OCI-LY7 (cell line): ENCODE measurements around the gene LRIG1.

Source experiments
- EZH2phosphoT487 ChIP-seq: fragments of 200-600 bp; sonication (generic); IDR thresholded peaks from 2 replicates; pipeline ENCODE4 v1.6.1; 2018; ENCODE audit warnings: low read depth, borderline replicate concordance, mild to moderate bottlenecking, mixed run types, antibody characterized with exemption, low read length, moderate library complexity, mixed read lengths
- TF ChIP-seq, protein P1 (sequence below): fragments of 200-600 bp; sonication (generic); conservative IDR thresholded peaks from 2 replicates; pipeline ENCODE4 v1.5.1; 2014; ENCODE audit warnings: mild to moderate bottlenecking, antibody characterized with exemption, low read length, moderate library complexity, mixed read lengths

DNA sequence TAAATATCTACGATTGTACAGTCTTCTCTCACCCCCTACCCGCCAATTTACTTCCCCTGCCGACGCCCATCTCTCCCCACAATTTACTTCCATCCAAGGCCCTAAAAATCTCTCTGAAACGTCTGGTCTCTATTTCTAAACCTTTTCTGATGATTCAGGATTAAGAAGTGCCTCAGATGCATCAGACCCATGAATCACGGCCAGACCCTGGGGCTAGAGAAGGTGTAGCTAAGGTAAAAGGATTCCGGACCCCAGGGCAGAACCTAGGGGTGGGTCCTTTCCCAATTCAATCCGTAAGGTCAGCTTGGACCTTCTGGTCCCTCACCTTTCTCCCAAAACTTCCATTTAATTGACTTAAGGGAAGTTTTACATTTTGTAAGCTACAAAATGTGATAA, 46.4 kb downstream of the LRIG1 start:
- TF ChIP-seq, protein P1, sequence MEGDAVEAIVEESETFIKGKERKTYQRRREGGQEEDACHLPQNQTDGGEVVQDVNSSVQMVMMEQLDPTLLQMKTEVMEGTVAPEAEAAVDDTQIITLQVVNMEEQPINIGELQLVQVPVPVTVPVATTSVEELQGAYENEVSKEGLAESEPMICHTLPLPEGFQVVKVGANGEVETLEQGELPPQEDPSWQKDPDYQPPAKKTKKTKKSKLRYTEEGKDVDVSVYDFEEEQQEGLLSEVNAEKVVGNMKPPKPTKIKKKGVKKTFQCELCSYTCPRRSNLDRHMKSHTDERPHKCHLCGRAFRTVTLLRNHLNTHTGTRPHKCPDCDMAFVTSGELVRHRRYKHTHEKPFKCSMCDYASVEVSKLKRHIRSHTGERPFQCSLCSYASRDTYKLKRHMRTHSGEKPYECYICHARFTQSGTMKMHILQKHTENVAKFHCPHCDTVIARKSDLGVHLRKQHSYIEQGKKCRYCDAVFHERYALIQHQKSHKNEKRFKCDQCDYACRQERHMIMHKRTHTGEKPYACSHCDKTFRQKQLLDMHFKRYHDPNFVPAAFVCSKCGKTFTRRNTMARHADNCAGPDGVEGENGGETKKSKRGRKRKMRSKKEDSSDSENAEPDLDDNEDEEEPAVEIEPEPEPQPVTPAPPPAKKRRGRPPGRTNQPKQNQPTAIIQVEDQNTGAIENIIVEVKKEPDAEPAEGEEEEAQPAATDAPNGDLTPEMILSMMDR, result no peak
- TF ChIP-seq EZH2phosphoT487, result no peak
